ENCODE data around the gene TXK. TPM values are rescaled to one million over a fixed set of nuclear protein-coding genes. Genes with fewer than 3 reads are reported as not detected.
A peak's percentile ranks its signal among the peaks of the same experiment; 100 is the strongest.

Gene TXK
- polyA plus RNA-seq, 1 of the 3 experiments (the other 2 are of a cell fraction) = 0.61 TPM

GRCh38 chr4:48112017-48112667, 21.9 kb downstream of the TXK start (continued):
- TF ChIP-seq MAX (IDR thresholded peaks at IDR 0.05; ENCODE audit: low read depth) (peak; percentile 51; the same call in 1 of the 2 replicates), TCF12 (IDR thresholded peaks at IDR 0.05) (peak; percentile 28), JUND (IDR thresholded peaks at IDR 0.05) (no peak), ELF1 (IDR thresholded peaks at IDR 0.05) (no peak), EP300 (IDR thresholded peaks at IDR 0.05; ENCODE audit: borderline replicate concordance in 1 of 2, low read depth in 1 of 2, low read length in 1 of 2) (peak in 1 of 2 experiments; percentile 34; a peak in 1 of 4 replicates), FOSL2 (IDR thresholded peaks at IDR 0.05; ENCODE audit: borderline replicate concordance, low read depth) (peak; percentile 34; the same call in 1 of the 2 replicates), RFX5 (IDR thresholded peaks at IDR 0.05; ENCODE audit: low read length) (no peak)

- CTCF ChIA-PET = interaction anchor here (1.1 to 2.7 kb wide), 3 partner anchors 14 to 108 kb away, joined by 3 to 10 read pairs (median 5); no protein-coding TSS in a partner anchor
- Histone ChIP-seq H3F3A (replicated peaks; ENCODE audit: insufficient read depth) (peaks cover 21% of the 10 kb centered on the region), H3K9me2 (no peaks in the 10 kb centered on the region), H3K27me3 (ENCODE audit: insufficient read depth) (no peaks in the 10 kb centered on the region), H3K4me3 (ENCODE audit: low read depth in 2 of 2, low read length in 1 of 2) (no peak overlapping the region), H3K36me3 (replicated peaks in 1 of 2; ENCODE audit: control insufficient read depth in 1 of 2, insufficient read depth in 2 of 2, low read length in 1 of 2) (no peaks in the 10 kb centered on the region), H3K4me2 (peak overlapping the region; percentile 9; the same call in 1 of the 2 replicates), H3K4me1 (ENCODE audit: control insufficient read depth in 1 of 2, insufficient read depth in 2 of 2, low read depth in 1 of 2, low read length in 1 of 2) (peaks cover 0 to 45% of the 10 kb centered on the region in 2 experiments; a peak in 2 of 4 replicates), H2AFZ (ENCODE audit: low read depth) (peak overlapping the region; percentile 43; the same call in 1 of the 2 replicates), H4K20me1 (ENCODE audit: insufficient read depth) (no peaks in the 10 kb centered on the region), H3K27ac (ENCODE audit: low read depth in 2 of 2, low read length in 1 of 2) (peak overlapping the region in 1 of 2 experiments; percentile 43; a peak in 3 of 4 replicates), H3K9me3 (no peaks in the 10 kb centered on the region), H3K79me2 (ENCODE audit: insufficient read depth) (no peaks in the 10 kb centered on the region), H3K9ac (no peak overlapping the region)
- 19% methylated on average over 1 of the region's 1 CpG for WGBS (ENCODE audit: low lambda C conversion rate)
- TF ChIP-seq FOXM1 (IDR thresholded peaks at IDR 0.05; ENCODE audit: low read depth) = no peak
- TF ChIP-seq EZH2phosphoT487 (IDR thresholded peaks at IDR 0.05; ENCODE audit: borderline replicate concordance, low read depth) = no peak
- TF ChIP-seq RAD21 (IDR thresholded peaks at IDR 0.05; ENCODE audit: low read length) = no peak
- TF ChIP-seq ELF1 (IDR thresholded peaks at IDR 0.05) = no peak
- no peak for TF ChIP-seq GATA2 (CRISPR knock-in tag; IDR thresholded peaks at IDR 0.05)
- TF ChIP-seq FOSL2 (IDR thresholded peaks at IDR 0.05; ENCODE audit: borderline replicate concordance, low read depth) = no peak
- peak; percentile 35 for TF ChIP-seq TCF12 (IDR thresholded peaks at IDR 0.05)
- peak in 1 of 2 experiments; percentile 33; a peak in 1 of 4 replicates for TF ChIP-seq EP300 (IDR thresholded peaks at IDR 0.05; ENCODE audit: borderline replicate concordance in 1 of 2, low read depth in 1 of 2, low read length in 1 of 2)
- no peak for TF ChIP-seq USF1 (IDR thresholded peaks at IDR 0.05; ENCODE audit: borderline replicate concordance, low read depth)
- TF ChIP-seq TAF1 (IDR thresholded peaks at IDR 0.05; ENCODE audit: borderline replicate concordance, low read depth, low read length) = no peak
- TF ChIP-seq GABPA (IDR thresholded peaks at IDR 0.05; ENCODE audit: low read depth) = no peak
- TF ChIP-seq NRF1 (IDR thresholded peaks at IDR 0.05; ENCODE audit: low read depth, low read length) = no peak
- TF ChIP-seq TEAD4 (IDR thresholded peaks at IDR 0.05; ENCODE audit: borderline replicate concordance, insufficient read depth) = peak; percentile 44; the same call in 1 of the 2 replicates
- no peak for TF ChIP-seq CTCF (IDR thresholded peaks at IDR 0.05)
- TF ChIP-seq IRF3 (IDR thresholded peaks at IDR 0.05; ENCODE audit: low read depth, low read length) = no peak
- peak; percentile 31; the same call in 1 of the 2 replicates for TF ChIP-seq NFIC (IDR thresholded peaks at IDR 0.05; ENCODE audit: borderline replicate concordance)
- no peak; the same call in 1 of the 2 replicates for TF ChIP-seq PBX3 (IDR thresholded peaks at IDR 0.05)
- POLR2A ChIA-PET = no interaction called here
- DNase-seq = no peak
Measured at GRCh38 chr4:48110452-48110978, 23.5 kb downstream of the TXK start.
